ENCODE results near the gene POLL.

POLL gene

GRCh38 chr10:101617824-101618568 is 29.9 kb upstream of the POLL start:
- TF ChIP-seq USF1 (IDR thresholded peaks at IDR 0.05) (no peak), FOXM1 (IDR thresholded peaks at IDR 0.05; ENCODE audit: borderline replicate concordance, low read depth) (no peak), ZBTB7A (IDR thresholded peaks at IDR 0.05; ENCODE audit: low read depth) (no peak), EGR1 (IDR thresholded peaks at IDR 0.05) (no peak), RAD21 (IDR thresholded peaks at IDR 0.05; ENCODE audit: low read depth) (no peak), TAF1 (IDR thresholded peaks at IDR 0.05; ENCODE audit: low read depth) (no peak)

- TF ChIP-seq ZBTB7A (IDR thresholded peaks at IDR 0.05; ENCODE audit: low read depth) (no peak), EP300 (IDR thresholded peaks at IDR 0.05; ENCODE audit: borderline replicate concordance) (no peak), EGR1 (IDR thresholded peaks at IDR 0.05) (no peak), USF1 (IDR thresholded peaks at IDR 0.05) (no peak), CREB1 (IDR thresholded peaks at IDR 0.05; ENCODE audit: low read depth) (no peak), REST (IDR thresholded peaks at IDR 0.05; ENCODE audit: low read depth) (no peak), TCF12 (IDR thresholded peaks at IDR 0.05; ENCODE audit: low read depth) (no peak), FOXM1 (IDR thresholded peaks at IDR 0.05; ENCODE audit: borderline replicate concordance, low read depth) (no peak), RAD21 (IDR thresholded peaks at IDR 0.05; ENCODE audit: low read depth) (no peak), TEAD4 (IDR thresholded peaks at IDR 0.05) (no peak), NFIC (IDR thresholded peaks at IDR 0.05) (no peak), YY1 (IDR thresholded peaks at IDR 0.05; ENCODE audit: low read depth) (no peak), CEBPB (IDR thresholded peaks at IDR 0.05) (no peak), MAX (IDR thresholded peaks at IDR 0.05) (no peak), TAF1 (IDR thresholded peaks at IDR 0.05; ENCODE audit: low read depth) (no peak)
Observed at GRCh38 chr10:101617102-101617823, 29.2 kb upstream of the POLL start.

- TF ChIP-seq TAF1 (IDR thresholded peaks at IDR 0.05; ENCODE audit: low read depth) (no peak), REST (IDR thresholded peaks at IDR 0.05; ENCODE audit: low read depth) (no peak), USF1 (IDR thresholded peaks at IDR 0.05) (no peak), TEAD4 (IDR thresholded peaks at IDR 0.05) (no peak), EP300 (IDR thresholded peaks at IDR 0.05; ENCODE audit: borderline replicate concordance) (no peak), MAX (IDR thresholded peaks at IDR 0.05) (no peak), CREB1 (IDR thresholded peaks at IDR 0.05; ENCODE audit: low read depth) (no peak), FOXM1 (IDR thresholded peaks at IDR 0.05; ENCODE audit: borderline replicate concordance, low read depth) (no peak), ZBTB7A (IDR thresholded peaks at IDR 0.05; ENCODE audit: low read depth) (no peak), NFIC (IDR thresholded peaks at IDR 0.05) (no peak), CEBPB (IDR thresholded peaks at IDR 0.05) (no peak)
Observed at GRCh38 chr10:101616415-101617101, 28.5 kb upstream of the POLL start.

GRCh38 chr10:101615525-101616116 is 27.6 kb upstream of the POLL start:
- TF ChIP-seq TAF1 (IDR thresholded peaks at IDR 0.05; ENCODE audit: low read depth), result no peak
- TF ChIP-seq REST (IDR thresholded peaks at IDR 0.05; ENCODE audit: low read depth), result no peak
- no peak for TF ChIP-seq EP300 (IDR thresholded peaks at IDR 0.05; ENCODE audit: borderline replicate concordance)
- TF ChIP-seq RAD21 (IDR thresholded peaks at IDR 0.05; ENCODE audit: low read depth), result no peak
- TF ChIP-seq USF1 (IDR thresholded peaks at IDR 0.05), result no peak
- TF ChIP-seq TCF12 (IDR thresholded peaks at IDR 0.05; ENCODE audit: low read depth), result no peak
- no peak for TF ChIP-seq CREB1 (IDR thresholded peaks at IDR 0.05; ENCODE audit: low read depth)
- TF ChIP-seq TEAD4 (IDR thresholded peaks at IDR 0.05), result no peak
- TF ChIP-seq NFIC (IDR thresholded peaks at IDR 0.05), result no peak
- no peak for TF ChIP-seq FOXM1 (IDR thresholded peaks at IDR 0.05; ENCODE audit: borderline replicate concordance, low read depth)
- no peak for TF ChIP-seq ZBTB7A (IDR thresholded peaks at IDR 0.05; ENCODE audit: low read depth)
- no peak for TF ChIP-seq MAX (IDR thresholded peaks at IDR 0.05)

Measured in Ishikawa (cell line).